Type B pancreatic cell (in vitro differentiated cells): ENCODE measurements around the gene MLXIP. TPM values are rescaled to one million over a fixed set of nuclear protein-coding genes. Genes with fewer than 3 reads are reported as not detected.
"Not testable (repeated sequence)": the region's sequence is repeated elsewhere in the genome, so short reads cannot be mapped to it uniquely, and the experiment has no call there.

Experiments
- DNase-seq: peaks from one replicate; pipeline ENCODE4 v3.0.0; 2021; ENCODE audit warnings: mixed read lengths; ENCODE audit not compliant: unreplicated experiment; ENCODE audit errors: extremely low spot score
- H3K27ac Mint-ChIP-seq: 2 replicates; pipeline ENCODE4 v1.8.0; 2021; ENCODE audit warnings: mild to moderate bottlenecking, mixed read lengths
- H3K27me3 Mint-ChIP-seq: 2 replicates; pipeline ENCODE4 v1.8.0; 2021; ENCODE audit warnings: mixed read lengths
- H3K36me3 Mint-ChIP-seq: 2 replicates; pipeline ENCODE4 v1.8.0; 2021; ENCODE audit warnings: mixed read lengths
- H3K4me1 Mint-ChIP-seq: one replicate; pipeline ENCODE4 v1.8.0; 2021; ENCODE audit warnings: mixed read lengths; ENCODE audit not compliant: unreplicated experiment
- H3K4me3 Mint-ChIP-seq: 2 replicates; pipeline ENCODE4 v1.8.0; 2021; ENCODE audit warnings: mild to moderate bottlenecking, mixed read lengths
- H3K9me3 Mint-ChIP-seq: 2 replicates; pipeline ENCODE4 v1.8.0; 2021; ENCODE audit warnings: mixed read lengths
- total RNA-seq: library from RNA; stranded (reverse); gene quantifications from 2 replicates; pipeline ENCODE4 v1.2.1, GENCODE V29; 2021; ENCODE audit warnings: low replicate concordance
- TF ChIP-seq, protein P1 (sequence below): fragments of 200-600 bp; sonication (generic); conservative IDR thresholded peaks from 2 replicates; pipeline ENCODE4 v1.5.0; 2021; ENCODE audit warnings: antibody characterized with exemption, mild to moderate bottlenecking

Gene MLXIP
- total RNA-seq, 1 donor from 2014 or later: 44.5 TPM

DNA sequence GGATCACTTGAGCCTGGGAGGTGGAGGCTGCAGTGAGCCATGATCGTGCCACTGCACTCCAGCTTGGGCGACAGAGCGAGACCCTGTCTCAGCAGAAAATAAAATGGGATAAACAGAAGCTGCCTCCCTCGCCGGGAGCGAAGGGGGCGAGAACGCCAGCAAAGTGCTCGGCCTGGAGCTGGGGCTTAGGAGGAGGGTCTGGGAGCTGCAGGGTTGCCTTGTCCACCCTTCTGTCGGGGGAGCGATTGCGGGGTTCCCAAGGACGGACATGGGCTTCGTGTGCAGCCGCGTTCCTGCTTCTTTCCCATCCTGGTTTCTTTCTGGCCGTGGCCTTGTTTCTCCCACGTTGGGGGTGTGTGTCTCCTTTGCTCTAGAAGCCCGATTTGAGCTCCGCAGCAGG, 27.9 kb upstream of the MLXIP start:
- no peaks in the 10 kb centered on the region for H3K9me3 Mint-ChIP-seq
- DNase-seq: no peak
- H3K27me3 Mint-ChIP-seq: no peaks in the 10 kb centered on the region
- H3K4me1 Mint-ChIP-seq: peaks cover 5% of the 10 kb centered on the region
- H3K36me3 Mint-ChIP-seq: peaks cover 3% of the 10 kb centered on the region
- no peak overlapping the region for H3K27ac Mint-ChIP-seq
- H3K4me3 Mint-ChIP-seq: no peak overlapping the region
- TF ChIP-seq, protein P1, sequence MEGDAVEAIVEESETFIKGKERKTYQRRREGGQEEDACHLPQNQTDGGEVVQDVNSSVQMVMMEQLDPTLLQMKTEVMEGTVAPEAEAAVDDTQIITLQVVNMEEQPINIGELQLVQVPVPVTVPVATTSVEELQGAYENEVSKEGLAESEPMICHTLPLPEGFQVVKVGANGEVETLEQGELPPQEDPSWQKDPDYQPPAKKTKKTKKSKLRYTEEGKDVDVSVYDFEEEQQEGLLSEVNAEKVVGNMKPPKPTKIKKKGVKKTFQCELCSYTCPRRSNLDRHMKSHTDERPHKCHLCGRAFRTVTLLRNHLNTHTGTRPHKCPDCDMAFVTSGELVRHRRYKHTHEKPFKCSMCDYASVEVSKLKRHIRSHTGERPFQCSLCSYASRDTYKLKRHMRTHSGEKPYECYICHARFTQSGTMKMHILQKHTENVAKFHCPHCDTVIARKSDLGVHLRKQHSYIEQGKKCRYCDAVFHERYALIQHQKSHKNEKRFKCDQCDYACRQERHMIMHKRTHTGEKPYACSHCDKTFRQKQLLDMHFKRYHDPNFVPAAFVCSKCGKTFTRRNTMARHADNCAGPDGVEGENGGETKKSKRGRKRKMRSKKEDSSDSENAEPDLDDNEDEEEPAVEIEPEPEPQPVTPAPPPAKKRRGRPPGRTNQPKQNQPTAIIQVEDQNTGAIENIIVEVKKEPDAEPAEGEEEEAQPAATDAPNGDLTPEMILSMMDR: no peak

DNA sequence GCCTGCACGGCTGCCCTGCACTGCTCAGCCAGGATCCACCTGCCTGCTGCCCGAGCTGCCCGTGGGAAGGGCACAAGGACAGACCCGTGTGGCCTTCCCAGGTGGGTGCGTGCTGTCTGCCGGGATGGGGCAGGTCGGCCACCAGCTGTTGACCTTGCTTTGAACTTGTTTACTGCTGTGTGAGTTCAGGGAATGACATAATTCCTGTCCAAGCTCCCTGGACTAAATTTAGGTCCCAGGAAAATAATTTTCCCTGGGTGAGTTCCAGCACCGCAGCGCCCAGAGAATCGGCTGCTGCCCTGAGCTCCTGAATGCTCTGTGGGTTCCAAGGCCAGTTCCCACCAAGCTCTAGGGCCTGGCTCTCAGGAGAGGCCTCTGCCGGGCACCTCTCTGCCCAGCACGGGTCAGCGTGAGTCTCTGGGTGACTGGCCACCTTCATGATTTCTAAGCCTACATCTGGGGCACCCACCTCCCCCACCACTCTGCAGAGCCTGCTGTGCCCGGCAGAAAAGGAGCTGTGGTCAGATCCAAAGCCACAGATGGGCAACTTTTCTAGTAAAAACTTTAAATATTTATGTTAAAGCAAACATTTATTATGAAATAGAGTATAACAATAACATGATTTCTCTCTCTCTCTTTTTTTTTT, 27.2 kb upstream of the MLXIP start:
- H3K36me3 Mint-ChIP-seq: no peaks in the 10 kb centered on the region
- no peak overlapping the region for H3K27ac Mint-ChIP-seq
- no peak overlapping the region for H3K4me3 Mint-ChIP-seq
- TF ChIP-seq, protein P1: no peak
- peaks cover 5% of the 10 kb centered on the region for H3K4me1 Mint-ChIP-seq
- H3K27me3 Mint-ChIP-seq: no peaks in the 10 kb centered on the region
- DNase-seq: no peak
- H3K9me3 Mint-ChIP-seq: no peaks in the 10 kb centered on the region

DNA sequence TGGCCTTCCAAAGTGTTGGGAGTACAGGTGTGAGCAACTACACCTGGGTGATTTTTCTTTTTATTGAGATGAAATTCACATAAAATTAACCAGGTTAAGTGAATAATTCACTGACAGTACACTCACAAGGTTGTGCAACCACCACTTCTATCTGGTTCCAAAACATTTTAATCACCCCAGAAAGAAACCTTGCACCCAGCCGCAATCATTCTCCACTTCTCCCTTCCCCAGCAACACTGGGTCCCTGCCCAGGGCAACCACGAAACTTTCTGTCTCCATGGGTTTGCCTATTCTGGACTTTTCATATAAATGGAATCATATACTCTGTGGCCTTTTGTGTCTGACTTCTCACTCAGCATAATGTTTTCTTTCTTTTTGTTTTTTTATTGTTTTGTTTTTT, 26.3 kb upstream of the MLXIP start:
- H3K4me1 Mint-ChIP-seq: peaks cover 5% of the 10 kb centered on the region
- TF ChIP-seq, protein P1: no peak
- no peaks in the 10 kb centered on the region for H3K36me3 Mint-ChIP-seq

DNA sequence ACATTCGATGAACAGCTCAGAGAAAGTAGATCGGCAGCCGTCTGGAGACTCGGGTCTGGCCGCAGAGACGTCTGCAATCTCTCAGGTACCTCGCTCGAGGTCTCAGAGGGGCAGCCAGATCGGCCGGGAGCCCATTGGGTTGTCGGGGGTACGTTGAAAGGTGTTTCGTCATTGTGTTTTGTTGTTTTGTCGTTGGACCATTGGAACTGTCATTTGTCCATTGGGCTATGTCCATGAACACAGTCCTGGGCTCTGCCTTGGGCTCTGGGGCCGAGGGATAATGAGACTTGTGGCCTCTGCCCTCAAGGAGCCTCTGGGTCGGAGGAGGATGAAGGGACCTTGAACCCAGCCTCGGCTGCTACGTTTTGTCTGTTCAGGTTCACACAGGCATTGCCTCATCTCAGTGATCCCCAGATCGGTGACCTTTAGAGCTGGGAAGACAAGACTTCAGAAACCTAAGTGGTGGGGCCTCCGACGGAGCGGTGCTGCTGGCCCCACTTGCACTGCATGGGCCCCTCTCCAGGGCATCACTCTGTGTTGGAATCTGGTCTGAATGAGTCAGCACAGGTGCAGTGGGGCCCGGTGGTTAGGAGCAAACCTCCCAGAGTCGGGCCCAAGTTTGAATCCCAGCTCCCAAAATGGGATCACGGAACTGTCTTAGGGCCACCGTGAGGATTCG, 23.6 kb upstream of the MLXIP start:
- Mint-ChIP-seq H3K4me1 (peaks cover 5% of the 10 kb centered on the region), H3K9me3 (no peaks in the 10 kb centered on the region), H3K27ac (no peak overlapping the region), H3K36me3 (peaks cover 6% of the 10 kb centered on the region), H3K27me3 (no peaks in the 10 kb centered on the region), H3K4me3 (no peak overlapping the region)
- TF ChIP-seq, protein P1: no peak
- DNase-seq: no peak

More for the DNA sequence above, 26.3 kb upstream of the MLXIP start:
- H3K9me3 Mint-ChIP-seq: no peaks in the 10 kb centered on the region
- no peaks in the 10 kb centered on the region for H3K27me3 Mint-ChIP-seq
- H3K4me3 Mint-ChIP-seq: no peak overlapping the region
- DNase-seq: no peak
- no peak overlapping the region for H3K27ac Mint-ChIP-seq

DNA sequence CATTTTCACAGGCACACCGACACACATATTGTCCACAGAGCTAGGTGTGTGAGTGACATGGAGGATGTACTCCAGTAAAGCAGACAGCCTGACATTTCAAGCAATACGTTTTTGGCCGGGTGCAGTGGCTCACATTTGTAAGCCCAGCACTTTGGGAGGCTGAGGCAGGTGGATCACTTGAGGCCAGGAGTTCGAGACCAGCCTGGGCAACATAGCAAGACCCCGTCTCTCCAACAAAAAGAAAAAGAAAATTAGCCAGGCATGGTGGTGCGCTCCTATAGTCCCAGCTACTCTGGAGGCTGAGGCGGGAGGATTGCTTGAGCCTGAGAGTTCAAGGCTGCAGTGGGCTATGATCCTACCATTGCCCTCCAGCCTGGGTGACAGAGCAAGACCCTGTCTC, 22.1 kb upstream of the MLXIP start:
- not testable (repeated sequence) for H3K36me3 Mint-ChIP-seq

DNA sequence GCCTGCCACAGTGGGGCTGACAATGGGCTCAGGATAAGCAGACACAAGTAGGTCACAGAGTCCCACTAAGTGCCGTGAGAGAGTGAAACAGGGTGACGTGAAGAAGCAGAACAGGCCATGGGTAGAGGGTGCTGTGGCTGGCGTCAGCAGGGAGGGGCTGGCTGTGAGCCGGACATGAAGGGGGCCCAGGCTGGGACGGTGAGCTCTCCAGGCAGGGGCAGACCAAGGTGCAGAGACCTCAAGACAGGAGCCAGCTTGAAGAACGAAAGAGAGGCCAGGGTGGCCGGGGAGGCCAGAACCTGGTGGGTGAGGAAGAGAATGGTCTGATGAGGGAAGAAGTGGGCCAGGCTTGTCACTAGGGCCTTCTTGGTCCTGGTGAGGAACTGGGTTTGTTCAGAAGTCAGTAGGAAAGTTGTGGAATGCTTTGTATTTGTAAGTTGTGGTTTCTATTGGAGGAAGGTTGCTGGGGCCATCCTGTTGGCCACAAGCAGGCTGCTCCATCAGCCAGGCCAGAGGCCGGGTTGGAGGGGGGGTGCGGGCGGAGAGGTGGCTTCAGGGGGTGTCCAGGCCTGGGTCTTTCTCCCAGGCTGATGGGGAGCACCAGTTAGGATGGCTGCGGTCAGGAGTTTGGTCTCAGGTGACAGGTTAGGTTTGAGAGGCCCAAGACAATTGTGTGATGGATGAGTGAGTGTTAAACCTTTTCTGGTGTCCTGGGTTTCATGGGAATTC, 21.4 kb upstream of the MLXIP start:
- no peak for DNase-seq
- TF ChIP-seq, protein P1: no peak
- Mint-ChIP-seq H3K4me1 (peaks cover 5% of the 10 kb centered on the region), H3K27ac (peak overlapping the region; percentile 31), H3K4me3 (no peak overlapping the region), H3K36me3 (peaks cover 6% of the 10 kb centered on the region), H3K9me3 (no peaks in the 10 kb centered on the region), H3K27me3 (no peaks in the 10 kb centered on the region)

More for the DNA sequence above, 22.1 kb upstream of the MLXIP start:
- not testable (repeated sequence) for H3K9me3 Mint-ChIP-seq, H3K27ac Mint-ChIP-seq, H3K4me1 Mint-ChIP-seq, H3K4me3 Mint-ChIP-seq, DNase-seq, H3K27me3 Mint-ChIP-seq
